ENCODE measurements around the gene MRPL43. TPM values are rescaled to one million over a fixed set of nuclear protein-coding genes. Genes with fewer than 3 reads are reported as not detected.

Gene MRPL43
- total and polyA plus RNA-seq, 9 of the 15 experiments (the other 6 are each of a cell fraction or from before 2014, with no cell fraction given), result 15.1 to 63.7 (median 37.2) TPM

- TF ChIP-seq E2F3 (CRISPR knock-in tag; IDR thresholded peaks at IDR 0.05) (no peak), ZNF445 (CRISPR knock-in tag; IDR thresholded peaks at IDR 0.05; ENCODE audit: low read depth) (no peak), SMC3 (conservative IDR thresholded peaks at IDR 0.05; ENCODE audit: insufficient read depth, low read depth, low read length) (peak; percentile 48), MED1 (CRISPR knock-in tag; IDR thresholded peaks at IDR 0.05; ENCODE audit: borderline replicate concordance) (no peak), ZNF696 (CRISPR knock-in tag; conservative IDR thresholded peaks at IDR 0.05) (no peak), ZBTB17 (CRISPR knock-in tag; IDR thresholded peaks at IDR 0.05) (0 out of 2 replicates have a peak, but pooled peaks have one; percentile 22), ZNF609 (CRISPR knock-in tag; IDR thresholded peaks at IDR 0.05; ENCODE audit: borderline replicate concordance) (no peak), TSC22D4 (tag; IDR thresholded peaks at IDR 0.05) (no peak), CREB1 (IDR thresholded peaks at IDR 0.05) (no peak), CREB1 (CRISPR knock-in tag; IDR thresholded peaks at IDR 0.05) (peak; percentile 23; the same call in 1 of the 2 replicates), DLX4 (CRISPR knock-in tag; IDR thresholded peaks at IDR 0.05) (no peak), L3MBTL2 (IDR thresholded peaks at IDR 0.05) (peak; percentile 34; the same call in 1 of the 2 replicates), DEAF1 (CRISPR knock-in tag; IDR thresholded peaks at IDR 0.05) (peak; percentile 20; the same call in 1 of the 2 replicates), ZBED1 (IDR thresholded peaks at IDR 0.05) (no peak), GATA2 (CRISPR knock-in tag; IDR thresholded peaks at IDR 0.05) (no peak), ZNF12 (CRISPR knock-in tag; IDR thresholded peaks at IDR 0.05) (no peak), TFAP4 (CRISPR knock-in tag; IDR thresholded peaks at IDR 0.05; ENCODE audit: borderline replicate concordance) (peak; percentile 86), HDAC8 (tag; IDR thresholded peaks at IDR 0.05) (no peak), PHTF2 (CRISPR knock-in tag; IDR thresholded peaks at IDR 0.05) (no peak), MCM3 (IDR thresholded peaks at IDR 0.05) (no peak)
Observed at GRCh38 chr10:101018600-101019439, 31.5 kb upstream of the MRPL43 start (continued).
